Measurements from ENCODE around the gene CA9. TPM values are rescaled to one million over a fixed set of nuclear protein-coding genes. Genes with fewer than 3 reads are reported as not detected.

CA9 gene
- total RNA-seq, 1 donor from 2014 or later = 0.96 TPM

DNA sequence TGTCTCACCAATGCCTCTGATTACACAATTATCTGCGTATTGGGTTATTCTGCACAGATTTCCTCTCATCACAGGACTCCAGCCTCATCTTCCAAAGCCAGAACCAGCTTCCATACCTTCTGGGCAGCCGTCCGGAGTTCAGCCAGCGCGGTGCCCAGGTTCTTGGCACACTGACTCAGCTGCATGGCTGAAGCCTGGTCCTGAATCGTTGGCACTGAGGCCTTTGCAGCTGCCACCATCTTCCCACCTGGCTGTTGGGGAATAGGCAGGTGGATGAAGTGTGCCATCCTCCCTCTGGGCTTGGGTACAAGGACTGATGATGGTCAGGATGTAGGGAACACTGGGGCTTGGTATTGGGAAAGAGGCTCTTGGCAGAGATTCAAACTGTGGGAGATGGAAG is 40.4 kb downstream of the CA9 start:
- DNase-seq (ENCODE audit: low spot score) = no peak

DNA sequence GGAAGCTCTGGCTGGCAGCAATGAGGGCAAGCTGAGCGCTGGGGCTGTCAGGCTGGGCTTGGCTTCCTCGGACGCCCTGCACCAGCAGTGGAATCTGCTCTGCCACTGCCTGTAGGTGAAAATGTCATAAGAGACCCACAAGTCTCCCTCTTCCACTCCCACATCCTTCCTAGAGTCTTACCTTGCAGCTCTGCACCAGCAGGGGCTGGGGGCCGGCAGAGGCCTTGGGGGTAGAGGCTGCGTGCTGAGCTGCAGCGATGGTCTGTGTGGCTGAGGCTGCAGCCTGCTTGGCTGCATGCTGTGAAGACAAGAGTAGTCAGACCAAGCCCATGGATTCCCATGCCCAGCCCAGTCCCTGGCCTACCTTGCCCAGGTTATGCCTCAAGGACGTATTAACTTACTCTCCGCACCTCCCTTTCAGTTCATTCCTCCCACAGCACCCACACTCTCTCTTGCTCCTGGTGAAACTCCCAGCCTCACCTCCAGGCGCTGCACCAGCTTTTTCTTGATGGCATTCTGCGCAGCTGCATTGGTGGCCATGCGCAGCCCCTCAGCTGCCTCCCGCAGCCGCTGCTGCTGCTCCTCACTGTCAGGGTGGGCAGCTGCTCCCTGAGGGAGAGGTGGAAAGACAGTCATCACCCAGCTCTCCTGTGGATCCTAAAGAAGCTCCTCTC is 41.0 kb downstream of the CA9 start:
- DNase-seq (ENCODE audit: low spot score) (no peak), ATAC-seq (no peak)

More for the DNA sequence above, 40.4 kb downstream of the CA9 start:
- peak; percentile 38 for ATAC-seq

DNA sequence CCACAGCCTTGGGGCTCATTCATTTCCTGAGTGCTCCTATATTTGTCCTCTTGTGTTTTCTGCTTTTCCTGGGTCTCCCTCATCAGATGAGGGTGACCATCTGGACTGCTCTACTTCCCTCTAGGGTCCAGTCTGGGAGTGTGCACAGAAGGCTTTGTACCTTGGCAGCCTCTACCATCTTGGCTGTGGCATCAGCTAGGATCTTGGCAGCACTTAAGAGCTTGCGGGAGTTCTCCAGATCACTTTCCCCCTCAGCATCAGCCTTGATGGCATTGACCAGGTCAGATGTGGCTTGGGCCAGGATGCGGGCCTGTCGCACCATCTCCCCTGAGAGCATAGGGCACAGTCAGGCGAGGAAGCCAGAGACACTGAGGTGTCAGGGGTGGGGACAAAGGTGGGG is 42.5 kb downstream of the CA9 start:
- ATAC-seq = no peak

DNA sequence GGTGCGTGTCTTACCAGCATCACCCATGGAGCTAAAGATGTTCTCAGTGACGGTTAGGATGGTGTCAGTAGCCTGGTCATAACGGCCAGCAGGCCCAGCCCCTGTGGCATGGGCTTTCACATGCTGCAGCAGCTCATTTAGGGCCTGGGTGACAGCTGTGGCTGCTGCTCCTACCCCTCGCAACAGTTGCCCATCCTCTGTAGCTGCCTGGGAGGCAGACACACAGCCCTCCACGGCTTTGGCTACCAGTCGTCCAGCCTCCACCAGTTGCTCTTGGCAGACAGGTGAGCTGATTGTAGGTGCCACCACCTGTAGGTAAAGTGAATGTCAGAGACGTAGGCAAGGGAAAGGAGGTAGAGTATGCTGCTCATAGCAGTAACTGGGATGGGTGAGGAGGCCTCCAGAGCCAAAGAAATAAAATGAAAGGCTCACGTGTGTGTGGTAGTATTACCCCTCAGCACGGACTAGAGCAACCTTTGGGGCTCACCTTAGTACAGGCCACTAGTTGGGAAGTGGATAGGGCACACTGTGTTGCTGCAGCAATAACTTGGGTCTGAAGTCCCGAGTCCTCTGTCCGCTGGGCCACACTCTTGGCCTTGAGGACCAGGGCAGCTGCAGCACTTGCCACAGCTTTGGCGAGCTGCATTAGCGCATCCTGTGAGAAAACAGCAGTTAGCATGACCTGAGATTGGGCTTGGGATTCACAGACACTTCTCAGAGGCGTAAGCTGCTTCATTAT is 43.6 kb downstream of the CA9 start:
- ATAC-seq = no peak
- DNase-seq (ENCODE audit: low spot score) = no peak

More for the DNA sequence above, 42.5 kb downstream of the CA9 start:
- no peak for DNase-seq (ENCODE audit: low spot score)

DNA sequence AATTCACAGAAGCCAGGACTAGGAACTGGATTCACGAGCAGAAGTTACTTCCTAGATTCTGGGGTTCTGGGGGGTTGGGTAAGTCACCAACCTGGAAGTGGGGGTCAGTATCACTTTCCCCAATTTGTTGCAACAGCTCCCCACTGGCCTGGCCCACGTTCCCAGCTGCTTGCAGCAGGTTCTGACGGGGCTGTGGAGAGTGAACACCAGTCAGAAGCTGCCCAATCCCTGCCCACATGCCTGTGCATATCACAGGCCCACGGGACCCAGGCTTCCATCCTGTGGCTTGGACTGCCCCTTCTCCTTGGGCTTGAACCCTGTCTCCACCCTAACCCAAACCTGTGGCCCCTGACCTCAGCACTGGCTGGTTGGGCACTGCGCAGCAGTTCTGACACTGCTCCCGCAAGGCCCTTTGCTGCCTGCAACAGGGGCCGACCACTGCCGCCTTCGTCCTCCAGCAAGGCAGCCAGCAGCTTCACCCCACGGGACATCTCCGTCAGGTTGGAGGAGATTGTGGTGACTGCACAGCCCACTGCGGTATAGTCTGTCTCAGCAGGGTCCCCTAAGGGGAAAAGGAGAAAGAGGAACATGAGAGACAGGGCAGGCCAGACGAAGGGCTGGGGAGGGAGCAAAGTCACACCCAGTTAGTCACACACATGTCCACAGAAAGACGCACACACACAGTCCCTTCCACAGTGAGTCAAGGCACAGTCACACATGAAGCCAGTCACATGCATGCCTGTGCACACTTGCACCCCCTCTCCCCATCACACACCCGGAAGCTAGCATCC is 45.2 kb downstream of the CA9 start:
- ATAC-seq (no peak), DNase-seq (ENCODE audit: low spot score) (no peak)

DNA sequence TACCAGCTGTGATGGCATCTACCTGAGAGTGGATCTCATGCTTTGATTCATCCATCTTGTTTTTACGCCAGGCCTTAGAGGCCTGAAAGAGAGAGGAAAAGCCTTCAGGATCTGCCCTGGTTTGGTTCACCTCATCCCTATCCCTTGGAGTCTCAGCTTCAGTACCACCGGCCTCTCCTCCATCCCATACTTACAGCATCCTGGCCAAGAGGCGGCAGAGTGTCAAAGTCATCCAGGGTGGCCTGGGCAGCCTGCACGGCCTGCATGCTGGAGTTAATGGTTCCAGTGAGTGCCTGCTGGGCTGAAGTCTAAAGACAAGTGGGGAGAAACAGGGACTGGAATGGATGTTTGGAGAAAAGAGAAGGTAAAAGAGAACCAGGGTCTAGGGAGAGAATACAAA is 45.8 kb downstream of the CA9 start:
- ATAC-seq = no peak

DNA sequence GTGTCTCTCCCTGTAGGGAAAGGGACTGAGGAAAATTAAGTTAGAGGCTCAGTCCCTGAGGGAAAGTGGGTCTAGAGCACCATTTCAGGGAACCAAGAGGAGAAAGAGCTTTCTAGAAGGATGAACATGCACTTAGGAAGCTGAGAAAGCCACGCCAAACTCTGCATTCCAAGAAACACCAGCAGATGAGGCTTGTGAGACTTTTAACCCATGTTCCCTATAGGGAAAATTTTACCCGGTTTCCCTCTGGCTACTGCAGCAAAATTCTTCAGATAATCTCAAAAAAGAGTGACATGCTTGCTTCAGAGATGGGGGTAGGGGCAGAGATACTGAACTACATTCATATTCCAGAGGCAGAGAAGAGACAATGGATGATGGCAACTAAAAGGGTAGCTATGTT is 49.7 kb downstream of the CA9 start:
- DNase-seq (ENCODE audit: low spot score) = no peak
- no peak for ATAC-seq

More for the DNA sequence above, 45.8 kb downstream of the CA9 start:
- DNase-seq (ENCODE audit: low spot score) = no peak

DNA sequence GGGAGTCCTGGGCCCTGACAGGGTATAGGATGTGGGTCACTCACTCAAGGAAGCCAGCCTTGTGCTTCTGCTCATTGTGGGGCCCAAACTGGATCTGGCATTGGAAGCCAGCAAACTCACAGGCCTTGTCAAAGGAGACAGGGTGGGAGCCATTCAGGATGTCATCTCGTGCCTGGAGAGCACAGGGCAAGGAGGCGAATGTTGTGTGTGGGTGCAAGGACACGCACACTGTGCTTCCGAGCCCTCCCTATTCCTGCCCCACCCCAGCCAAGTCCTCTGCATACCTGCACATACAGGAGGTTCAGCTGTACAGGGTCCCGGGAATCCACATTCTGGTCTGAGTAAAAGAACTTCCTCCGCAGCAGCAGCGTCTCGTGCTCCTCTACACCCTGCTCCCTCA is 50.2 kb downstream of the CA9 start:
- no peak for DNase-seq (ENCODE audit: low spot score)
- ATAC-seq = no peak

DNA sequence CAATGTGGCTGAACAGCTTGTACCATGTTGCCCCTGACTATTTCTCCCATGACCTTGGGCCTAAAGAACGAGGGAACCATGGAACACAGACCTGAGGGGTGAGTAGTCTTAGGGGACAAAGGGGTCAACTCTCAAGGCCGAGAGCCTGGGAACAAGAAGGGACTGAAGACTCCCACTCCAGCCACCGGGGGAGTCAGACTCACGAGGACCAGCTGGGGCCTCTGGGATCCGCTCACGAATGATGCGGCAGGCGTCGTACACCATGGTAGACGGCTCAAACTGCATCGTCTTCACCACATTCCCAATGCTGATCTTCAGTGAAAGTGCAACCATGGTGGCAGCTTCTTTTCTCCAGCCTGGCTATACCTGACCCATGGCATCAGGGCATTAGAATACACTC is 51.6 kb downstream of the CA9 start:
- no peak for ATAC-seq
- no peak for DNase-seq (ENCODE audit: low spot score)

DNA sequence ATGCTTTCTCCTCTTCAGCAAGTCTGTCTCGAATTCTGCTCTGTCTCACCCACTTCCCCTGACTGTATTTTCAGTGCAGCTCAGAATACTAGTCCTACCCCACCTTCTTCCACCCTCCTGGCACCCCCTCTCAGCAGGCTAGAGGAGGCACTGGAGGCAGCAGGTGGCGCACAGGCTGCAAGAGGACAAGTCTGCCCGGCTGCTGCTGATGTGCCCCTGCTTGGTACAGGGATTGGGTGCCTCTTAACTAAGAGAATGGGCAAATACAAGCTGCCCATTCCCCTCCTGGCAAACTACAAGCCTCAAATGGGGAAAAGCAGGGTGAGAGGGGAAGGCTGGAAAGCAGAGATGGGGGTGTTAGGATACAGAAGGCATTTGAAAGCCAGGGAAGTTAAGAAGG is 53.2 kb downstream of the CA9 start:
- no peak for ATAC-seq
- no peak for DNase-seq (ENCODE audit: low spot score)

DNA sequence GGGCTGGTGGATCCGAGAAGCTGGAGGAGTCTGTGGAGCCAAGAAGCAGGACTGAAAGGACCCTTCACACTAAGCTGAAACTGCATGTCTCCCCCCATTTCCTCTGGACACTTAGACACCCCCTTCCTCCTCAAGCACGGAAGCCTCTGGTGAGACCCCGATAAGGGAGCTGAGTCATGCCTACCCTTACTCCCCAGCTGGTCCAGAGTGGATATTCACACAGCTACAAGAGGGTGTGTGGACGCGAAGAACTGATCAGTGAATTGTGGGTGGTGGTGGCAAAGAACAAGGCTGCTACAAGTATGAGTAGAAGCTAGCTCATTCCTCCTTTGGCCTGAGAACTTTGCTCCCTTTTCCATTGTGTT is 53.9 kb downstream of the CA9 start:
- ATAC-seq = no peak

DNA sequence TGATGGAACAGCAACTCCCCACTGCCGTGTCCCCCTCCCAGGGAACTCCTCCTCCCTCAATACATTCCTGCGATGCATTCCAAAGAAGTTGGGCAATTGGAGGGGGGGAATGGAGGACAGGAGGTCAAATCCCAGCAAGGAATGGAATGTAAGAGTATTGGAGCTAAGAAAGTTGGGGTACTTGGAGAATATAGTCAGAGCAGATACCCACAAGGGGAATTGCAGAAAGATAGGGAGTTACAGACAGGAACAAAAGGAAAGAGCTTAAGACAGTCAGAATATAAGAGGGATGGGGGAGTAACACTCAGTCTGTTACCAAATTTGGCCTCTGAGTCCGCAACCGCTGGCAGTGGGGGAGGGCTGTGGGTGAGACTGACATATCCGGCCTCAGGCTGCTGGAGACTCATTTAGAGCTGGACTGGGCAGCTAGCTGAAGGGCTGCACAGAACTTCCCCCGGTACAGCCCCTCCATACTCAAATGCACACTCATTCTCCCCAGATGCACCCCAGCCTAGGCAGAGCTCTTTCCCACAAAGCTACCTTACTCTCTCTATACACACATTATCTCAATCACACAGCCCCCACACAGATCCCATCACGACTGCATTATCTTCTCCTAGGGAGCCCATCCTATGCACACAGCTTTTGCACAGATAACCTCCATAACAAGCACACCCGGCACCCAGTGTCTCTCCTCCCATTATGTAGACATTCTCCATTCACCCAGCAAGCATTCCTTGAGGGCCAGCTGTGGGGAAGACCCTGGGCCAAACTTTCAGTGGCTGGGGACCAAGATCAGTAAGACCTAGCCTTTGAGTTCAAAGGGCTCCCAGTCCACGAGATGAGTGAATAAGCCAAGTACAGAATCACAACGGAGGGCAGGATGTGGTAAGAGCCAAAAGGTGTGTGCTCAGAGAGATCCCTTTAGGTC is 54.6 kb downstream of the CA9 start:
- DNase-seq (ENCODE audit: low spot score) (peak; percentile 70), ATAC-seq (peak; percentile 3)

More for the DNA sequence above, 53.9 kb downstream of the CA9 start:
- no peak for DNase-seq (ENCODE audit: low spot score)

DNA sequence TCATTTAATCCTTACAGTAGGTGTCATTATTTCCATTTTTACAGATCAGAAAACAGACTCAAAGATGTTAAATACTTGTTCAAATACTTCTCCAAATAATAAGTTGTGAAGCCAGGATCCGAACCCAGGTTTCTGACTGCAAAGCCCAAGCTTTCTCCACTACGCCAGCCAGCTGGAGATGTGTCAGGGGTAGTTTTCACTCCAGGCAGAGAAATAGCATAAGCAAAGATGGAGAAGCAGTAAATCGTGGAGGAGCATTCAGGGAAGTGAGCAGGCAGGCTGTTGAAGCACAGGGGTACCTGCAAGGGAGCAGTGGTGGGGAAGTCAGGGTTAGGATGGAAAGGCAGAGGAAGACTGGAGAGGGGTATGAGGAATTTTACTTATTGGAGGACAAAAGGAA is 55.4 kb downstream of the CA9 start:
- ATAC-seq = no peak
- no peak for DNase-seq (ENCODE audit: low spot score)

DNA sequence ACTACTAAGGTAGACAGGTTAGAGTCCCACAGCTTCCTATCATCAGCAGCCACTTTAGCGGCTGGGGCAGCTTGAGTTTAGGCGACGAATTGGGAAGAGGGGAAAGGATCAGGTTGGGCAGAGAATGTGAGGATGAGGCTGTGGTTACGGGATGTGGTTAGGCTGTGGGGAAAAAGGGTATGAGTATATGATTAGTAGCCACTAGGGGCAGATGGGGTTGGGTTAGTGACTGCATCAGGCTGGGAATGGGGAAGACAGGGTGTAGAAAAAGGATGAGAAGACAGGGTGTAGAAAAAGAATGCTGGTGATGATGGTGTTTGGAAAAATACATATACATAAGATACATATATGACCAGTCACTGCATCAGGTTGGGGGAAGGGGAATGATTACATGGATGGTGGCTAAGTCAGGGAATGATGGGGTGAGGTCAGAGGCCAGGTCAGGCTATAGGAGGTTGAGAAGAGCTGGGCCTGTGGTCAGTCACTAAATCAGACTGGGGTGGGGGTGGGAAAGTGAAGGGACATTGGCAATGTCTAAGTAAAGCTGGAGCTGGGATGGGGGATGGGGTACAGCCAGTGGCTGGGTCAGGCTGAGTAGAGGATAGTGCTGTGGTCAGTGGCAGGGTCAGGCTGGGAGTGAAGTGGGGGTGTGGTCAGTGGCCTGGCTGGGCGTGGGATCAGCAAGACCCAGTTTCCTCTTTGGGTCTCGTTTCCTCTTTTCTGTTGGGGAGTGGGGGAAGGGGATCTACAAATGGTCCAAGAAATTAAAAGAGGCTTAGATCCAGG is 56.2 kb downstream of the CA9 start:
- ATAC-seq (no peak), DNase-seq (ENCODE audit: low spot score) (no peak)

DNA sequence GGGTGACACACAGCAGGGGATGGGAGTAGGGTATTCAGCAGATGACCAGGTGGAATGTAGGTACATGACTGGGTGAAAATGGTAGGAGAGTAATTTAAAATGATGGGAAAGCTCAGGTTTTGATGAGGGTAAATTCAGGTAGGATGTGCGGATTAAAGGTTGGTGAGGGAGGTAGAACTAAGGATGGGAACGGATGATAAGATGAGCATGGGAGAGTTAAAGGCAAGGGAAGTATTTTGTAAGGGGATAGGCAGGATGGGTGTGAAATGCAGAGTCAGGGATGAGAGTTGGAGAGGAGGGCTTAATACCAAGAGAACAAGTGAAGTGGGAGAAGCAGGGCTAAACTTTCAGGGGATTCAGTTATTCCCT is 56.7 kb downstream of the CA9 start:
- no peak for DNase-seq (ENCODE audit: low spot score)

More for the DNA sequence above, 56.7 kb downstream of the CA9 start:
- ATAC-seq = no peak

Other genes starting within 250 kb of the CA9 start
- gene RUSC2, start 183.8 kb upstream of the CA9 start, total RNA-seq = 9.1 TPM
- gene TESK1, start 68.7 kb upstream of the CA9 start, total RNA-seq = 15.6 TPM
- 0.93 TPM for gene CD72, start 55.5 kb upstream of the CA9 start, total RNA-seq
- 0.23 TPM for gene SIT1, start 23.0 kb upstream of the CA9 start, total RNA-seq
- 13,056 TPM for gene RMRP, start 15.9 kb upstream of the CA9 start, total RNA-seq
- gene CCDC107, start 15.6 kb upstream of the CA9 start, total RNA-seq = 12.6 TPM
- 0.40 TPM for gene ARHGEF39, start 8.7 kb upstream of the CA9 start, total RNA-seq
- 6.6 TPM for gene TPM2, start 16.0 kb downstream of the CA9 start, total RNA-seq
- gene TLN1, start 58.3 kb downstream of the CA9 start, total RNA-seq = 107 TPM
- gene CREB3, start 58.7 kb downstream of the CA9 start, total RNA-seq = 13.9 TPM
- 44.0 TPM for gene GBA2, start 75.3 kb downstream of the CA9 start, total RNA-seq
- gene RGP1, start 75.4 kb downstream of the CA9 start, total RNA-seq = 14.5 TPM
- gene MSMP, start 80.3 kb downstream of the CA9 start, total RNA-seq = 1.5 TPM
- 3.3 TPM for gene NPR2, start 117.7 kb downstream of the CA9 start, total RNA-seq
- gene SPAG8, start 138.3 kb downstream of the CA9 start, total RNA-seq = 0.50 TPM
- gene HINT2, start 141.1 kb downstream of the CA9 start, total RNA-seq = 71.5 TPM
- gene FAM221B, start 154.8 kb downstream of the CA9 start, total RNA-seq = not detected
- gene TMEM8B, start 155.3 kb downstream of the CA9 start, total RNA-seq = 4.4 TPM
- gene OR13J1, start 196.5 kb downstream of the CA9 start, total RNA-seq = not detected
- gene HRCT1, start 232.3 kb downstream of the CA9 start, total RNA-seq = 0.96 TPM
- gene SPAAR, start 235.6 kb downstream of the CA9 start, total RNA-seq = 1.1 TPM

Data from left lobe of liver (tissue), 2 donors.